ENCODE measurements around the gene TMA16. TPM values are rescaled to one million over a fixed set of nuclear protein-coding genes. Genes with fewer than 3 reads are reported as not detected.

Gene TMA16
- total and polyA plus RNA-seq, 2 experiments from 2014 or later = 26.0 to 26.6 TPM

DNA sequence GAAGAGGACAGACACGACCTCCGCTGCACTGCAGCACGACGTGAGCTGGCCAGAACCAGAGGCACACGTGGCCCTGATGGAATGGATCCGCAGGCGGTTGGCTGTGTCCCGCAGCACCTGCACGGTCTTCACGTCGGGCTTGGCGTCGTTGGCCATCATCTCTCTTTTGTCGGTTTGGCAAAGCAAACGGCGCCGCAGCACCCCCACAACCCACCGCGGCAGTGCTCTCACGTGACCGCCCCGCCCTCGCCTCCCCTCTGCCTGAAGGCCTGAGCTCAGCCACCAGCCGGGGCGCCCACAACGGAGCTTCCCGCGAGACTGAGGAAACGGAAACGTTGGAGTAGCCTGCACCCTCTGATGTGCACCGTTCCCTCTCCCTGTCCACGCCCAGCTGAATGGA is 20.9 kb upstream of the TMA16 start, which contains the start of gene TKTL2:
TKTL2 (minus strand) TSS at position 179 of the 400 bp plus-strand sequence; CDS start at position 159, 20 bp downstream.
- Histone ChIP-seq H3K9me2 (ENCODE audit: insufficient read depth) (no peaks in the 10 kb centered on the region), H3K9me3 (ENCODE audit: low read depth) (no peaks in the 10 kb centered on the region), H3K79me2 (ENCODE audit: insufficient read depth) (no peaks in the 10 kb centered on the region), H3F3A (ENCODE audit: insufficient read depth) (no peaks in the 10 kb centered on the region), H3K27me3 (replicated peaks; ENCODE audit: insufficient read depth) (no peaks in the 10 kb centered on the region), H4K20me1 (ENCODE audit: insufficient read depth) (no peaks in the 10 kb centered on the region), H2AFZ (no peak within 1 kb of the TSS), H3K27ac (no peak within 1 kb of the TSS), H3K4me3 (no peak within 1 kb of the TSS), H3K36me3 (ENCODE audit: low read depth) (no peaks in the 10 kb centered on the region), H3K4me1 (ENCODE audit: insufficient read depth) (no peaks in the 10 kb centered on the region), H3K4me2 (ENCODE audit: unreplicated experiment) (no peak within 1 kb of the TSS), H3K9ac (no peak within 1 kb of the TSS)
- WGBS, 2 experiments (ENCODE audit: low coverage in 1 of 2, low lambda C conversion rate in 2 of 2, missing lambda C conversion rate in 2 of 2) = 79 to 86% methylated on average over 17 to 32 of the region's 32 CpGs
- TF ChIP-seq EZH2 (IDR thresholded peaks at IDR 0.05; ENCODE audit: insufficient read depth, poor library complexity, severe bottlenecking) (no peak), EZH2phosphoT487 (IDR thresholded peaks at IDR 0.05; ENCODE audit: insufficient read depth, low read depth) (no peak)
- in situ Hi-C loops (cut with MboI) = no loop called here
- no peak for DNase-seq

DNA sequence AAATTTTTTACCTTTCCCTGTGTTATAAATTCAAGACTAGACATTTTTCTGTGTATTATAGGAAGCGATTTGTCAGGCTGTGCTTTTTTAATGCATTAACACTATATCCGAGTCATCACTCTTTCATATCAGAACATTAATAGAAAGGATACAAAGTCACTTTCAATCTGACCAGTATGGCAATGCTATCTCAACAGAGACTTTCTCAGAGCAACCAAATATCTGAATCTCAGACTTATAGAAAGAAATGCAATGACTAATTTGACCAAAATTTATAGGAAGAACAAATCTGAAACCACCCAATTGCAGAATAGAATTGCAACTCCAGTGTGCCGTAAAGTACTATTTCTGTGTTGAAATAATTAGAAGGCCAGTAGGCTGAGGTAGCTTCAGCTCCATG is 20.5 kb upstream of the TMA16 start:
- in situ Hi-C loops (cut with MboI) = no loop called here
- Histone ChIP-seq H3K79me2 (ENCODE audit: insufficient read depth) (no peaks in the 10 kb centered on the region), H3K4me2 (ENCODE audit: unreplicated experiment) (no peak overlapping the region), H3K4me3 (no peak overlapping the region), H2AFZ (no peak overlapping the region), H3K27me3 (replicated peaks; ENCODE audit: insufficient read depth) (no peaks in the 10 kb centered on the region), H3K9me2 (ENCODE audit: insufficient read depth) (no peaks in the 10 kb centered on the region), H3K4me1 (ENCODE audit: insufficient read depth) (no peaks in the 10 kb centered on the region), H3K9ac (no peak overlapping the region), H3K9me3 (ENCODE audit: low read depth) (no peaks in the 10 kb centered on the region), H3K27ac (no peak overlapping the region), H3K36me3 (ENCODE audit: low read depth) (no peaks in the 10 kb centered on the region), H4K20me1 (ENCODE audit: insufficient read depth) (no peaks in the 10 kb centered on the region), H3F3A (ENCODE audit: insufficient read depth) (no peaks in the 10 kb centered on the region)
- no peak for DNase-seq
- WGBS, 2 experiments (ENCODE audit: low coverage in 1 of 2, low lambda C conversion rate in 2 of 2, missing lambda C conversion rate in 2 of 2) = 76 to 77% methylated on average over 3 of the region's 3 CpGs
- TF ChIP-seq EZH2phosphoT487 (IDR thresholded peaks at IDR 0.05; ENCODE audit: insufficient read depth, low read depth) (no peak), EZH2 (IDR thresholded peaks at IDR 0.05; ENCODE audit: insufficient read depth, poor library complexity, severe bottlenecking) (no peak)

DNA sequence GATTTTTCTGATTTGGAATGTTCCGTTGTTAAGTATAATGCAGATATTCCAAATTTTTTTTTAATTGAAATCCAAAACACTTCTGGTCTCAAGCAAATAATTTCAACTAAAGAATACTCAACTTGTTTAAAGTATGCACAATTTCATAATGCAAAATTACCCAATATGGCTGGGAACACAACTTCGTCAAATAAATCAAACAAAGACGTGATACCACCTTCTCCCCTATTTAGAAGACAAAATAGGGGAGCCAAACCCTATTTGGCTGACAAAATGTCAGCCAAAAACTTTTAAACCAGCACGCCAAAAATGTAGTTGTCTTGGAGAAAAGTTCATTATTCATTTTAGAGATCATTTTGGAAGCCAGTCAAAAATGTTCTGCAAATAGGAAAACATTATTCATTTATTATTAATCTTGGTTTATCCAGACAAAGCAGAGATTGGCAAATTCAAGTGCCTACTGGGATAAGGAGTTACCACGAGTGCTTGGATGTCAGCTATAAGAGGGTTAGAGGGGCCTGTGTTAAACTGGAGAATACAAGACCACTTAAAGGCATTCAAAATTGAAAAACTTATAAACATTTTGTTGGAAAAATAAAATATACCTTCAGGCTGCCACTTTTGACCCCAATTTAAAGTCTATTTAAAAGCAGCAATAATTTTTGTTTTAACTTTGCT is 17.6 kb upstream of the TMA16 start:
- H3K27me3 ChIP-seq (replicated peaks; ENCODE audit: insufficient read depth) = no peaks in the 10 kb centered on the region
- H3K9me2 ChIP-seq (ENCODE audit: insufficient read depth) = no peaks in the 10 kb centered on the region
- no peaks in the 10 kb centered on the region for H4K20me1 ChIP-seq (ENCODE audit: insufficient read depth)
- no peaks in the 10 kb centered on the region for H3K9me3 ChIP-seq (ENCODE audit: low read depth)
- no peaks in the 10 kb centered on the region for H3K79me2 ChIP-seq (ENCODE audit: insufficient read depth)
- no peak overlapping the region for H3K4me3 ChIP-seq
- H3K4me1 ChIP-seq (ENCODE audit: insufficient read depth) = no peaks in the 10 kb centered on the region
- H3K9ac ChIP-seq = no peak overlapping the region
- in situ Hi-C loops (cut with MboI) = no loop called here
- TF ChIP-seq EZH2 (IDR thresholded peaks at IDR 0.05; ENCODE audit: insufficient read depth, poor library complexity, severe bottlenecking) = no peak
- no peak for TF ChIP-seq EZH2phosphoT487 (IDR thresholded peaks at IDR 0.05; ENCODE audit: insufficient read depth, low read depth)
- H3K36me3 ChIP-seq (ENCODE audit: low read depth) = no peaks in the 10 kb centered on the region
- no peak for DNase-seq
- 36 to 43% methylated on average over 5 of the region's 5 CpGs for WGBS, 2 experiments (ENCODE audit: low coverage in 1 of 2, low lambda C conversion rate in 2 of 2, missing lambda C conversion rate in 2 of 2)
- H3K4me2 ChIP-seq (ENCODE audit: unreplicated experiment) = no peak overlapping the region
- H3K27ac ChIP-seq = no peak overlapping the region
- no peak overlapping the region for H2AFZ ChIP-seq
- no peaks in the 10 kb centered on the region for H3F3A ChIP-seq (ENCODE audit: insufficient read depth)

DNA sequence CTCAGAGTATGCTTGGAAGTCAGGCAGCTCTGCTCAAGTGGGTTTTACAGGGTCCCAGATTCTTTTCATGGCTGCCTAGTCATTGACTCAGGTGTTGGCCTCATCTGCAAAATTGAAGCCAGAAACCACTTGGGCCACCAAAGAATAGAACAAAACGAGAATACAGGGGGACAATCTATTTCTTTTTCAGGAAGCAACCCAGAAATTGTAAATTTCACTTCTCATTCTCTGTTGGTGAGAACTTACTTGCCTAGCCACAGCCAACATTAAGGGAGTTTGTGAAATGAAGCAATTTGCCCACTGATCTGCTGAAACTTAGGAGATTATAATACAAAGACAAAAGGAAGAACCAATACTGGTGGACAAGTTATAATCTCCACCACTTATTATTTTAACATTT is 12.3 kb upstream of the TMA16 start:
- DNase-seq = no peak
- Histone ChIP-seq H3K27me3 (replicated peaks; ENCODE audit: insufficient read depth) (peaks cover 5% of the 10 kb centered on the region; the same call in 1 of the 2 replicates), H3K9me3 (ENCODE audit: low read depth) (no peaks in the 10 kb centered on the region), H3K4me2 (ENCODE audit: unreplicated experiment) (no peak overlapping the region), H2AFZ (no peak overlapping the region), H3K9ac (no peak overlapping the region), H3K27ac (no peak overlapping the region), H4K20me1 (ENCODE audit: insufficient read depth) (no peaks in the 10 kb centered on the region), H3K9me2 (ENCODE audit: insufficient read depth) (no peaks in the 10 kb centered on the region), H3K36me3 (ENCODE audit: low read depth) (no peaks in the 10 kb centered on the region), H3K4me3 (no peak overlapping the region), H3K79me2 (ENCODE audit: insufficient read depth) (no peaks in the 10 kb centered on the region), H3F3A (ENCODE audit: insufficient read depth) (no peaks in the 10 kb centered on the region), H3K4me1 (ENCODE audit: insufficient read depth) (no peaks in the 10 kb centered on the region)
- in situ Hi-C loops (cut with MboI) = no loop called here
- WGBS, 2 experiments (ENCODE audit: low coverage in 1 of 2, low lambda C conversion rate in 2 of 2, missing lambda C conversion rate in 2 of 2) = 0 to 5% methylated on average over 1 of the region's 1 CpG
- TF ChIP-seq EZH2phosphoT487 (IDR thresholded peaks at IDR 0.05; ENCODE audit: insufficient read depth, low read depth) (no peak), EZH2 (IDR thresholded peaks at IDR 0.05; ENCODE audit: insufficient read depth, poor library complexity, severe bottlenecking) (no peak)

All from GM23248 (cell line).